Lung (tissue), 12 donors: ENCODE results near the gene CTSH. TPM values are rescaled to one million over a fixed set of nuclear protein-coding genes. Genes with fewer than 3 reads are reported as not detected.
A peak's percentile ranks its signal among the peaks of the same experiment; 100 is the strongest.

Experiments used
- ATAC-seq: fragments of 200-7000 bp; cut with Tn5 transposase; one replicate; pipeline ENCODE4 v1.9.1; 2020; ENCODE audit warnings: moderate number of reproducible peaks; ENCODE audit not compliant: insufficient read depth, low FRiP score
- DNase-seq, 3 donors: peaks; one replicate each; pipeline ENCODE4 v3.0.0-alpha.2; 2013 to 2017
- H3K27ac ChIP-seq, 2 donors: one replicate each; pipeline ENCODE4 v1.5.1; 2013; ENCODE audit warnings: mild to moderate bottlenecking in 2 of 2, moderate library complexity in 2 of 2, control low read depth in 1 of 2, inconsistent platforms in 1 of 2, low read depth in 1 of 2, low read length in 1 of 2
- H3K27me3 ChIP-seq, 3 donors: one replicate each; pipeline ENCODE4 v1.5.1; 2013; ENCODE audit warnings: low read length in 2 of 3; ENCODE audit not compliant: control insufficient read depth in 3 of 3, insufficient read depth in 3 of 3
- H3K36me3 ChIP-seq, 4 donors: one replicate each; pipeline ENCODE4 v1.5.1; 2013; ENCODE audit warnings: low read length in 4 of 4, mild to moderate bottlenecking in 1 of 4, moderate library complexity in 1 of 4; ENCODE audit not compliant: control insufficient read depth in 4 of 4, insufficient read depth in 4 of 4
- H3K4me1 ChIP-seq, 5 donors: one replicate each; pipeline ENCODE4 v1.5.1; 2013; ENCODE audit warnings: low read length in 5 of 5, mild to moderate bottlenecking in 2 of 5, moderate library complexity in 1 of 5; ENCODE audit not compliant: control insufficient read depth in 5 of 5, insufficient read depth in 5 of 5
- H3K4me3 ChIP-seq: one replicate; pipeline ENCODE4 v1.5.1; 2013; ENCODE audit warnings: mild to moderate bottlenecking, control low read depth, moderate library complexity
- H3K9ac ChIP-seq, 2 donors: one replicate each; pipeline ENCODE4 v1.5.1; 2013; ENCODE audit warnings: low read length in 2 of 2, control low read depth in 1 of 2; ENCODE audit not compliant: insufficient read depth in 1 of 2
- H3K9me3 ChIP-seq, 4 donors: one replicate each; pipeline ENCODE4 v1.5.1; 2013; ENCODE audit warnings: low read length in 3 of 4, mild to moderate bottlenecking in 1 of 4, moderate library complexity in 1 of 4; ENCODE audit not compliant: control insufficient read depth in 4 of 4, insufficient read depth in 3 of 4
- CTCF ChIP-seq: IDR thresholded peaks from 2 replicates; pipeline ENCODE4 v1.5.1; 2012; ENCODE audit warnings: mild to moderate bottlenecking; ENCODE audit errors: control extremely low read depth, extremely low read depth
- WGBS, 2 donors: extraction: QIAGEN DNeasy Blood & Tissue Kit; methylation state at CpG; one replicate each; pipeline ENCODE4 v1.1.7; 2013; 5-methylcytosine and 5-hydroxymethylcytosine counted together
- polyA plus RNA-seq, 2 donors: library from polyadenylated mRNA; stranded (reverse); fragments of 200-250 nt; gene quantifications; one replicate each; pipeline ENCODE4 v1.2.1, GENCODE V29; 2013
- total RNA-seq, 2 donors: library from RNA; depleted of rRNA in 1 of 2; stranded (reverse); fragments of >200 nt in 1 of 2; gene quantifications; one replicate each; pipeline ENCODE4 v1.2.1, GENCODE V29; 2014 to 2021
- donor health status: control.
- donor health status: control.
- donor health status: Bipolar disorder and iron deficiency.
- donor health status: healthy.
- donor health status: DM: yes; HTN: yes; CAD: no.

Gene CTSH
- total and polyA plus RNA-seq, 4 donors: 821 to 1,902 (median 1,209) TPM

GRCh38 chr15:78992416-78993256, 47.8 kb upstream of the CTSH start:
- Histone ChIP-seq H3K27ac (peak overlapping the region in 1 of 2 donors; percentile 72), H3K4me3 (no peak overlapping the region), H3K4me1 (peaks cover 0 to 27% (median 9%) of the 10 kb centered on the region in 5 donors), H3K9me3 (no peaks in the 10 kb centered on the region), H3K9ac (no peak overlapping the region), H3K27me3 (no peaks in the 10 kb centered on the region), H3K36me3 (no peaks in the 10 kb centered on the region)
- ATAC-seq (no peak), DNase-seq (peak in 2 of 3 donors; percentile 25 to 59)
- TF ChIP-seq CTCF: no peak
- 58 to 76% methylated on average over 17 of the region's 17 CpGs for WGBS, 2 donors

- Histone ChIP-seq H3K36me3 (no peaks in the 10 kb centered on the region), H3K27ac (peak overlapping the region in 1 of 2 donors; percentile 72), H3K4me1 (peaks cover 0 to 27% (median 9%) of the 10 kb centered on the region in 5 donors), H3K9ac (no peak overlapping the region), H3K27me3 (no peaks in the 10 kb centered on the region), H3K9me3 (no peaks in the 10 kb centered on the region), H3K4me3 (no peak overlapping the region)
- ATAC-seq: no peak
- TF ChIP-seq CTCF: no peak
- no peak for DNase-seq
- 89% methylated on average over 15 of the region's 15 CpGs for WGBS, 2 donors
Observed at GRCh38 chr15:78991879-78992278, 47.0 kb upstream of the CTSH start.

GRCh38 chr15:78991476-78991875, 46.6 kb upstream of the CTSH start:
- no peak for TF ChIP-seq CTCF
- ATAC-seq: no peak
- no peak overlapping the region for H3K4me3 ChIP-seq
- no peaks in the 10 kb centered on the region for H3K36me3 ChIP-seq
- no peak for DNase-seq
- H3K9me3 ChIP-seq: no peaks in the 10 kb centered on the region
- no peak overlapping the region for H3K27ac ChIP-seq
- H3K27me3 ChIP-seq: no peaks in the 10 kb centered on the region
- no peak overlapping the region for H3K9ac ChIP-seq
- WGBS, 2 donors: 85 to 93% methylated on average over 10 of the region's 10 CpGs
- H3K4me1 ChIP-seq: peaks cover 0 to 27% (median 9%) of the 10 kb centered on the region in 5 donors
